HEK293 (cell line): ENCODE measurements around the gene STX18.

ENCODE experiments used
- CTCF ChIP-seq: fragments of 450-650 bp; formaldehyde crosslinking; IDR thresholded peaks from 2 replicates; pipeline ENCODE4 v1.5.1; 2016; ENCODE audit warnings: missing biosample characterization, missing genetic modification characterization
- MYNN ChIP-seq: fragments of 450-650 bp; formaldehyde crosslinking; IDR thresholded peaks from 2 replicates; pipeline ENCODE4 v1.5.1; 2016; ENCODE audit warnings: missing biosample characterization, missing genetic modification characterization, borderline replicate concordance
- PATZ1 ChIP-seq: fragments of 450-650 bp; formaldehyde crosslinking; IDR thresholded peaks from 2 replicates; pipeline ENCODE4 v1.5.1; 2016; ENCODE audit warnings: missing biosample characterization, missing genetic modification characterization
- REPIN1 ChIP-seq: fragments of 450-650 bp; formaldehyde crosslinking; IDR thresholded peaks from 2 replicates; pipeline ENCODE4 v1.5.1; 2017; ENCODE audit warnings: missing biosample characterization, missing genetic modification characterization, low read depth
- SP2 ChIP-seq: fragments of 450-650 bp; formaldehyde crosslinking; IDR thresholded peaks from 2 replicates; pipeline ENCODE4 v1.5.1; 2016; ENCODE audit warnings: missing biosample characterization, missing genetic modification characterization
- ZBTB17 ChIP-seq: fragments of 450-650 bp; formaldehyde crosslinking; IDR thresholded peaks from 2 replicates; pipeline ENCODE4 v1.5.1; 2016; ENCODE audit warnings: missing biosample characterization, missing genetic modification characterization
- ZNF138 ChIP-seq: fragments of 450-650 bp; formaldehyde crosslinking; IDR thresholded peaks from 2 replicates; pipeline ENCODE4 v1.5.1; 2016; ENCODE audit warnings: missing biosample characterization, missing genetic modification characterization, borderline replicate concordance
- ZNF629 ChIP-seq: fragments of 450-650 bp; formaldehyde crosslinking; IDR thresholded peaks from 2 replicates; pipeline ENCODE4 v1.5.1; 2017; ENCODE audit warnings: missing biosample characterization, missing genetic modification characterization
- ZNF768 ChIP-seq: fragments of 450-650 bp; formaldehyde crosslinking; IDR thresholded peaks from 2 replicates; pipeline ENCODE4 v1.5.1; 2018; ENCODE audit warnings: missing biosample characterization, mild to moderate bottlenecking, missing genetic modification characterization
- TF ChIP-seq, protein P1 (sequence below): fragments of 450-650 bp; IDR thresholded peaks from 2 replicates; pipeline ENCODE4 v1.5.1; 2018; ENCODE audit warnings: missing biosample characterization, mild to moderate bottlenecking, missing genetic modification characterization
- TF ChIP-seq, protein P2 (sequence below): fragments of 450-650 bp; formaldehyde crosslinking; IDR thresholded peaks from 2 replicates; pipeline ENCODE4 v1.5.1; 2017; ENCODE audit warnings: missing biosample characterization, missing genetic modification characterization
- TF ChIP-seq, protein P3 (sequence below): fragments of 450-650 bp; formaldehyde crosslinking; IDR thresholded peaks from 2 replicates; pipeline ENCODE4 v1.5.1; 2016; ENCODE audit warnings: missing biosample characterization, missing genetic modification characterization

DNA sequence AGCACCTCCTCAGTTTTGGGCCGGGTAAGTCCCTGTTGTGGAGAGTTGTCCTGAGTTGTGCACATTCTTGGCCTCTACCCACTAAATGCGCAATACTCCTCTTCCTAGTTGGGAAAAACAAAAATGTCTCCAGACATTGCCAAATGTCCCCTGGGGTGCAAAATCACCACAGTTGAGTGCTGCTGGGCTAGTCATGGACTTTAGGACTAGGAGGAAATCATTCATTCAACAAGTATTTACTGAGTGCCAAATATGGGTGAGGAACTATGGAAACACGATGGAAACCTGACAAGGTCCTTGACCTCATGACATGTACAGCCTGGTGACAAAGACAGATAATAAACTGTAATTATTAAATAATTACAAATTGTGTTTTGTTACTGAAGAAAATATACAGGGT, 71.6 kb downstream of the STX18 start:
- no peak for TF ChIP-seq MYNN (tag by site-specific recombination)
- no peak for TF ChIP-seq CTCF
- no peak for TF ChIP-seq REPIN1 (tag by site-specific recombination)
- TF ChIP-seq PATZ1, result no peak
- no peak for TF ChIP-seq SP2 (tag by site-specific recombination)
- no peak for TF ChIP-seq ZNF138 (tag by site-specific recombination)
- no peak for TF ChIP-seq ZNF629 (tag by site-specific recombination)
- no peak for TF ChIP-seq ZNF768 (tag by site-specific recombination)
- TF ChIP-seq, protein P1, sequence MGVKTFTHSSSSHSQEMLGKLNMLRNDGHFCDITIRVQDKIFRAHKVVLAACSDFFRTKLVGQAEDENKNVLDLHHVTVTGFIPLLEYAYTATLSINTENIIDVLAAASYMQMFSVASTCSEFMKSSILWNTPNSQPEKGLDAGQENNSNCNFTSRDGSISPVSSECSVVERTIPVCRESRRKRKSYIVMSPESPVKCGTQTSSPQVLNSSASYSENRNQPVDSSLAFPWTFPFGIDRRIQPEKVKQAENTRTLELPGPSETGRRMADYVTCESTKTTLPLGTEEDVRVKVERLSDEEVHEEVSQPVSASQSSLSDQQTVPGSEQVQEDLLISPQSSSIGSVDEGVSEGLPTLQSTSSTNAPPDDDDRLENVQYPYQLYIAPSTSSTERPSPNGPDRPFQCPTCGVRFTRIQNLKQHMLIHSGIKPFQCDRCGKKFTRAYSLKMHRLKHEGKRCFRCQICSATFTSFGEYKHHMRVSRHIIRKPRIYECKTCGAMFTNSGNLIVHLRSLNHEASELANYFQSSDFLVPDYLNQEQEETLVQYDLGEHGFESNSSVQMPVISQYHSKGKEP (tag by site-specific recombination), result no peak
- TF ChIP-seq, protein P2, sequence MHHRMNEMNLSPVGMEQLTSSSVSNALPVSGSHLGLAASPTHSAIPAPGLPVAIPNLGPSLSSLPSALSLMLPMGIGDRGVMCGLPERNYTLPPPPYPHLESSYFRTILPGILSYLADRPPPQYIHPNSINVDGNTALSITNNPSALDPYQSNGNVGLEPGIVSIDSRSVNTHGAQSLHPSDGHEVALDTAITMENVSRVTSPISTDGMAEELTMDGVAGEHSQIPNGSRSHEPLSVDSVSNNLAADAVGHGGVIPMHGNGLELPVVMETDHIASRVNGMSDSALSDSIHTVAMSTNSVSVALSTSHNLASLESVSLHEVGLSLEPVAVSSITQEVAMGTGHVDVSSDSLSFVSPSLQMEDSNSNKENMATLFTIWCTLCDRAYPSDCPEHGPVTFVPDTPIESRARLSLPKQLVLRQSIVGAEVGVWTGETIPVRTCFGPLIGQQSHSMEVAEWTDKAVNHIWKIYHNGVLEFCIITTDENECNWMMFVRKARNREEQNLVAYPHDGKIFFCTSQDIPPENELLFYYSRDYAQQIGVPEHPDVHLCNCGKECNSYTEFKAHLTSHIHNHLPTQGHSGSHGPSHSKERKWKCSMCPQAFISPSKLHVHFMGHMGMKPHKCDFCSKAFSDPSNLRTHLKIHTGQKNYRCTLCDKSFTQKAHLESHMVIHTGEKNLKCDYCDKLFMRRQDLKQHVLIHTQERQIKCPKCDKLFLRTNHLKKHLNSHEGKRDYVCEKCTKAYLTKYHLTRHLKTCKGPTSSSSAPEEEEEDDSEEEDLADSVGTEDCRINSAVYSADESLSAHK, result no peak
- TF ChIP-seq, protein P3, sequence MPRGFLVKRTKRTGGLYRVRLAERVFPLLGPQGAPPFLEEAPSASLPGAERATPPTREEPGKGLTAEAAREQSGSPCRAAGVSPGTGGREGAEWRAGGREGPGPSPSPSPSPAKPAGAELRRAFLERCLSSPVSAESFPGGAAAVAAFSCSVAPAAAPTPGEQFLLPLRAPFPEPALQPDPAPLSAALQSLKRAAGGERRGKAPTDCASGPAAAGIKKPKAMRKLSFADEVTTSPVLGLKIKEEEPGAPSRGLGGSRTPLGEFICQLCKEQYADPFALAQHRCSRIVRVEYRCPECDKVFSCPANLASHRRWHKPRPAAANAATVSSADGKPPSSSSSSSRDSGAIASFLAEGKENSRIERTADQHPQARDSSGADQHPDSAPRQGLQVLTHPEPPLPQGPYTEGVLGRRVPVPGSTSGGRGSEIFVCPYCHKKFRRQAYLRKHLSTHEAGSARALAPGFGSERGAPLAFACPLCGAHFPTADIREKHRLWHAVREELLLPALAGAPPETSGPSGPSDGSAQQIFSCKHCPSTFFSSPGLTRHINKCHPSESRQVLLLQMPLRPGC (tag by site-specific recombination), result no peak
- TF ChIP-seq ZBTB17, result no peak
